HG03460 (cell line): Measurements from ENCODE around the gene PRCC.
"Not testable (repeated sequence)": the region's sequence is repeated elsewhere in the genome, so short reads cannot be mapped to it uniquely, and the experiment has no call there.

Experiments used
- ATAC-seq: cut with Tn5 transposase; IDR thresholded peaks from one replicate; pipeline ENCODE4 v1.9.1; 2021; ENCODE audit not compliant: unreplicated experiment

The PRCC gene

GRCh38 chr1:156744786-156745419 is 22.4 kb upstream of the PRCC start:
- no peak for ATAC-seq

- ATAC-seq = no peak
Observed at GRCh38 chr1:156745881-156746280, 21.5 kb upstream of the PRCC start.

- no peak for ATAC-seq
Observed at GRCh38 chr1:156746406-156746727, 21.0 kb upstream of the PRCC start.

DNA sequence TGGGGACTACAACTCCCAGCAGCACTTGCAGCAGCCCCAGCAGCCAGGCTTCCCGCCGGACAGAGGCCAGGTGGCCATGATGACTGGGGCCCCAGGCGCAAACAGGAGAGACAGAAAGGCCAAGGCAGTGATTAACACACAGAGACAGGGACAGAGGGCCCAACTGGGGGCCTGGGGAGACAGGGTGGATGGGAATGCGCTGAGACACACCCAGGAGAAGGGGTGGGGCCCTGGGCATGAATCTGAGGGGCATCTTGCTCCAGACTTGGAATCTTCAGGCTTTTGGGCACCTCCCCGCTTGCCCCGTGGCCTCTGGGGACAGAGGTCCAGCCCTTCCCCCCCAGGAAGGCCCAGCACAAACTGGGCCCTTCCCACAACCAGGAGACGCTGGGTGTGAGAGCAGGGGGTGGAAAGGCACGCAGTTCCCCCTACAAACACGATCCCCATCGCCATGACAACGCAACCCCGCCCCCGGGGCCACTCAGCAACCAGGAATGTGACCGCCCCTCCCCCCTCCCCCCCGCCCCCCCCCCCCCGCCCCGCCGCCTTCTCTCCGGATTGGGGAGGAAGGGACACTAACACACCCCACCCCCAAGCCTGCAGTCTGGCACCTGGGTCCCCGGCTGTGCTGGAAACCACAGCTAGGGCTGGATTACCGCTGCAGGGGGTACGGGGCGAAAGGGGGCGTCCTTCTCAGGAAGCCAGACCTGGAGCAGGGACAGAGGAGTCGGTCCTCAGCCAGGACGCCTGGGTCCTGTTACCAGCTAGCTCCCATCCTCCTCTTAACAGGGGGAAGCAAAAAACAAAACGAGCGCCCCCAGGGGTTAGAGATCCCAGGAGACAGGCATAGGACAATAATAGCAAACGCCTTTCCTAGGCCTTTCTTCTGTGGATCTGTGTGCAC is 20.4 kb upstream of the PRCC start:
- ATAC-seq = no peak

- ATAC-seq = no peak
Observed at GRCh38 chr1:156747742-156748669, 19.3 kb upstream of the PRCC start.

DNA sequence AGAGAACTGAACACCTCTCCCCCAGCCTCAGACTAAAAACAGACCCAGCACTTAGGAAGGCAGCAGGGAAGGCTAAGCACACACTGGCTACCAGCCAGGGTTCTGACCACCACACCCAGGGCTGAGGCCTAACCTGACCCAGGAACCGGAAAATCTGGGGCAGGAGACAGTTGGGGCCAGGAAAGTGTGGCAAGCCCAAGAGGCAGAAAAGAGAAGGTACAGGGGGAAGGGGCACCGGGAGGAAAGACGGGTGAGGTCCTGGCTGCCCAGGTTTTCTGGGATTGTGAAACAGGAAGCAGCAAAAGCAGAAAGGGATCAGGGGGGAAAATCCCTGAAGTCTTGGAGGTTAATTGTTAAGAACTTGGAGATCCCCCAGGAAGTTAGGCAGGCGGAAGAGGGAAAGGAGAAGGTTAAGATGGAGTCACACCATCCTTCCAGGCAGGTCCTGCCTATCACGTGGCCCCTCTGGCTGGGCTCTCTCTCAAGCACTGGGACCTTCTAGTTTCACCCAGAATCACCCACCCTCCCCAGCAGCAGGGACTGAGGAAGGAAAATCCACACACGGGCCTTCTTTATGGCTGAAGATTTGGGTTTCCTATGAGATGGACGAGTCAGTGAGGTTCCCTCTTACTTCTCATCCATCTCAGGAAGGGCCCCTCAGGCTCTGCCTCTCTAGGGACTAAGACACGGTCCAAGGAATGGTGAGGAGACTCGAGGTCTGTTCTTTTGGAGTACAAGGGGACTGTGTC is 18.5 kb upstream of the PRCC start:
- no peak for ATAC-seq

- no peak for ATAC-seq
Observed at GRCh38 chr1:156749419-156750118, 17.8 kb upstream of the PRCC start.

- ATAC-seq = no peak
Observed at GRCh38 chr1:156750191-156750672, 17.1 kb upstream of the PRCC start.

- peak; percentile 20 for ATAC-seq
Observed at GRCh38 chr1:156750711-156751450, 16.5 kb upstream of the PRCC start.

- no peak for ATAC-seq
Observed at GRCh38 chr1:156751451-156751756, 15.9 kb upstream of the PRCC start, which contains the start of gene HDGF. Gene HDGF, minus strand, starts transcription at chr1:156751675. Its CDS starts 246 bp downstream, at chr1:156751429.

GRCh38 chr1:156751757-156752481 is 15.4 kb upstream of the PRCC start:
- peak; percentile 58 for ATAC-seq

DNA sequence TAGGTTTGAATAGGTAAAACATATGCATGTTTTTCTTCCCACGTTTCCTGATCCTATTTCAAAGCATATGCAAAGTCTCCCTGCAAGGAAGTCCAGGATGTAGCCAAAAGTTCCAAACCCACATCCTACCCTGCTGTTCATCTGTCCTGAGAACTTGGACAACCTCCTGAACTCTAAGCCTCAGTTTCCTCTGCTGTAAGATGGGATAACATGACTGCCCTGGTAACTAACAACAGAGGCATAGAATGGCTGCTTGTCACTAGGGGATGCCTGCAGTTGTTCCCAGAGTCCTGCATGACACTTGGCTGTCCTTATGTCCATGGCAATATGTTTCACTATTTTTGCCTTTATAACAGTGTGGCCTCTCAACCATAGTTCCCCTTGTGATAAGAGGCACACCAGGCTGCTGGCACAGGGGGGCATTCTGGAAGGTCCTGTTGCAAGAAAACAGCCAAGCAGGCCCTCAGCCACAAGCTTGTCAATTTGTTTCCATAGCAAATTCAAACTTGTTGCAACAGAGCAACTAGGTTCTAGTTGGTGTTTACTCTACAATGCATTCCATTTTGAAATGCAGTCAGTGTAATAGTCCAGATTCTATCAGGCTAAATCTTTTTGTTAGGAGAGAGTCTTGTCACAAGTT is 14.4 kb upstream of the PRCC start:
- no peak for ATAC-seq

DNA sequence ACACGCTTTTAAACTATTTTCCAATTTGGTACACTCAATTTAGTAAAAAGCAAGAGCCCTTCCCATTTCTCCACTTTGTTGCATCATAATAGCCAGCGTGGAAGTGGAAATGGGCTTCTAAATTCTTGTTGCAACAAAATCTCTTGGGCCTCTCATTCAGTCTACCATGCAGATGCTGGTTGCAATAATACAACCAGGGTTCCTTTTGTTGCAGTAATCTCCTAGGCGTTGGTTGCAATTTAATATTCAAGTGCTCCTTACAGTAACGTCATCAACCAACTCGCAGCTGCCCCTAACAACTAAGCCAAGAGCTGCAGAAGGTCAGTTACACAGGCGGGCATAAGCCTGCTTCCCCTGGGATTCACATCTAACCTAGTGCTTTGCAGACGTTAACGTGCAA is 13.1 kb upstream of the PRCC start:
- no peak for ATAC-seq

GRCh38 chr1:156755527-156755950 is 11.8 kb upstream of the PRCC start:
- no peak for ATAC-seq

DNA sequence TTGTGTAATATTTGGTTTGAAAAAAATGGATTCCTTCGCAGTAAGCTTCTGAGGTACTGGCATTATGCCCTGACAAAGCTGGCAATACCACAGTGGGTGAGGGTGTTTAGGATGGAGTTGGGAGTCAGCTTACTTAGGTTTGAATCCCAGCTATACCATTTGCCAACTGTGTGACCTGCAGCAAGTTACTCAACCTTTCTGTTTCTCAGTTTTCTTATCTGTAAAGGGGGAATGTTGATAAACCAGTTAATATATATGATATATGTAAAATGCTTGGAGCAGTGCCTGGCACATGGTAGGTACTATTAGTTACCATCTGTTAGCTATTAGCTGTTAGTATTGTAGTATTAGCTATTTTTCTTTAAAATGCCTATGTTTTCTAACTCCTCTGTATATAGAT is 11.0 kb upstream of the PRCC start:
- ATAC-seq = no peak

DNA sequence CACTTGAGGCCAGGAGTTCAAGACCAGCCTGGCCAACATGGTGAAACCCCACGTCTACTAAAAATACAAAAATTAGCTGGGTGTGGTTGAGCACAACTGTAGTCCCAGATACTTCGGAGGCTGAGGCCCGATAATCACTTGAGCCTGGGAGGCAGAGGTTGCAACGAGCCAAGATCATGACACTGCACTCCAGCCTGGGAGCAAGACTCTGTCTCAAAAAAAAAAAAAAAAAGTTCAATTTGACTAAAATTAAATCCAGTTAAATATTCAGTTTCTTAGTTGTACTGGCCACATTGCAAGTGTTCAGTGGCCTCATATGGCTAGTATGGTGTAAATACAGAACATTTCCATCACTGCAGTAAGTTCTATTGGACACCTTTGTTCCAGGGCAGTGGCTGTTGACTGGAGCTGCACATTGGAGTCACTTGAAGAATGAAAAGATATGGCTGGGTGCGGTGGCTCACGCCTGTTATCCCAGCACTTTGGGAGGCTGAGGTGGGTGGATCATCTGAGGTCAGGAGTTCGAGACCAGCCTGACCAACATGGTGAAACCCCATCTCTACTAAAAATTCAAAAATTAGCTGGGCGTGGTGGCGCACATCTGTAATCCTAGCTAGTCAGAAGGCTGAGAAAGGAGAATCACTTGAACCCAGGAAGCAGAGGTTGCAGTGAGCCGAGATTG is 9.6 kb upstream of the PRCC start:
- ATAC-seq = not testable (repeated sequence)

DNA sequence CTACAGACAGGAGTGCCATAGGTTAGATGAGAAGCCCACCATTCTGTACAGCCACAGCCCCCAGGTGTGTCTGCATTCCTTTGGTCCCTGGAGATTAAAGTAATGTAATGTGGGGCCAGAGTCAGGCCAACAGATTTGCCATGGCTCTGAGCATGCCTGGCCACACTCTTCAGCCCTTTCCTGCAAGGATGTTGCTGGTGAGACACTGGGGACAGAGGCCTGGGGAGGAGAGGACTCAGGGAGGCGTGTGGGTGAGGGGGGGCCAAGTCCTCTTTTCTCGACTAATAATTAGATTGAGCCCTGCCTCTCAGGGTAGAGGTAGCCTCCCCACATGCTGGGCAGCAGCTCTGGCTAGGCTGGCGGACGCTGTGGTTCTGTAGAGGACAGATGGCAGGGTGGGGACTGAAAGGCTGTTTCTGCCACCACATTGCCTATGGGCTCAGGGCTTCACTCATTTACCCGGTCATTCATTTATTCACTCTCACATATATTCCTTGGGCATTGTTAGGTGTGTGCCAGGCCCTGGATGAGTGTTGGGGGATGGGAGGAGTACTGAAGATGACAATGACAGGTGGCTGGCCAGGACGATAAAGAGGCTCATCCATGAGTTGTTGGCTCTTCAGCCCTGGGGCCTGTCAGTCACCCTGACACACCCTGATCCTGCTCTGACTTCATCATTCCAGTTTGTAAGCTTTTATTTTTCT is 7.1 kb upstream of the PRCC start:
- no peak for ATAC-seq
